Uterus (tissue), 4 donors: ENCODE results near the gene MET. TPM values are rescaled to one million over a fixed set of nuclear protein-coding genes. Genes with fewer than 3 reads are reported as not detected.

Source experiments
- DNase-seq, 2 donors: peaks; one replicate each; pipeline ENCODE4 v3.0.0-alpha.2; 2019 to 2020
- H3K27ac ChIP-seq, 2 donors: fragments of 200-600 bp; sonication (generic); 1 replicate in 1 of 2; 2 replicates in 1 of 2; pipeline ENCODE4 v1.5.1; 2016 to 2018
- H3K27me3 ChIP-seq, 2 donors: fragments of 200-600 bp; sonication (generic); one replicate each; pipeline ENCODE4 v1.5.1; 2018 to 2019; ENCODE audit warnings: control low read depth in 1 of 2
- H3K36me3 ChIP-seq, 2 donors: fragments of 200-600 bp; sonication (generic); one replicate each; pipeline ENCODE4 v1.5.1; 2019; ENCODE audit warnings: control low read depth in 1 of 2
- H3K4me1 ChIP-seq, 2 donors: fragments of 200-600 bp; sonication (generic); one replicate each; pipeline ENCODE4 v1.5.1; 2018 to 2019; ENCODE audit warnings: control low read depth in 1 of 2
- H3K4me3 ChIP-seq, 2 donors: fragments of 200-600 bp; sonication (generic); 1 replicate in 1 of 2; 2 replicates in 1 of 2; pipeline ENCODE4 v1.5.1; 2018 to 2019; ENCODE audit warnings: mild to moderate bottlenecking in 1 of 2
- H3K9me3 ChIP-seq, 2 donors: fragments of 200-600 bp; sonication (generic); one replicate each; pipeline ENCODE4 v1.5.1; 2019; ENCODE audit warnings: control low read depth in 1 of 2
- CTCF ChIP-seq, 4 experiments: fragments of 200-600 bp in 2 of 4; fragments of 450-650 bp in 2 of 4; sonication (generic) in 2 of 4; IDR thresholded peaks; one replicate each; pipeline ENCODE4 v1.5.1; 2016 to 2019; ENCODE audit warnings: antibody characterized with exemption in 4 of 4, mild to moderate bottlenecking in 2 of 4, moderate library complexity in 1 of 4
- POLR2A ChIP-seq, 2 donors: fragments of 450-650 bp; IDR thresholded peaks; one replicate each; pipeline ENCODE4 v1.6.1; 2016; ENCODE audit warnings: antibody characterized with exemption in 2 of 2, mild to moderate bottlenecking in 1 of 2, moderate library complexity in 1 of 2
- intact Hi-C: fragments of 100-400 bp; cut with DNase I; formaldehyde crosslinking; loops from one replicate; pipeline ENCODE4 v1.15.1; 2023; ENCODE audit warnings: low total_unique reads
- total RNA-seq, 4 donors: library from RNA; depleted of rRNA in 3 of 4; stranded (reverse); fragments of >200 nt in 3 of 4; gene quantifications; one replicate each; pipeline versions ENCODE4 v1.1.0 to v1.2.4, GENCODE V29; 2014 to 2023
- donor health status: DM: yes; HTN: yes; CAD: no.

The MET gene
- total RNA-seq, 4 donors from 2014 or later = 13.8 to 37.2 (median 35.6) TPM

DNA sequence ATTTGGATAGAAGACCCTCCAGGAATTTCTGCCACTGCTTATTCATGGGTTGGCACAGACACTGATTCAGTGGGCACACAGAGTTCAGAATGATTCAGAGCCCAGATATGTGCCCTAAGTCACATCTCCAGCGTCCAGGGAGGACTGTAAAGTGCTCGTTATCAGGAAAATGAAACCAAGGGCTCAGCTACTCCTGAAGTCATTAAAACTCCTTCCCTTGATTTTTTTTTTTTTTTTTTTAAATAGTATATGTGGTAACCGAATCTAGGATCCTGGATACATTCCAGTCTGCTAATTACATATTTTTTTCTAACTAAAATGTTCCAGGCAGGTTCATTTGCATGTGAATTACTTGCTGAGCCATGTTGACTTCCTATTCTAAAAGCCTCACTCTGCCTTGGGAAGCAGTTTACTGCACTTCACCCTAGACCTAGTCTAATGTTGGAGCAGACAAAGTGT is 34.7 kb downstream of the MET start:
- intact Hi-C loops = no loop called here
- H3K4me3 ChIP-seq = no peak overlapping the region
- no peaks in the 10 kb centered on the region for H3K36me3 ChIP-seq
- H3K27me3 ChIP-seq = no peaks in the 10 kb centered on the region
- no peaks in the 10 kb centered on the region for H3K9me3 ChIP-seq
- H3K27ac ChIP-seq = peak overlapping the region in 1 of 2 donors; percentile 25
- no peaks in the 10 kb centered on the region for H3K4me1 ChIP-seq
- DNase-seq = no peak
- TF ChIP-seq CTCF (IDR thresholded peaks at IDR 0.05) (no peak), POLR2A (IDR thresholded peaks at IDR 0.05) (no peak)

DNA sequence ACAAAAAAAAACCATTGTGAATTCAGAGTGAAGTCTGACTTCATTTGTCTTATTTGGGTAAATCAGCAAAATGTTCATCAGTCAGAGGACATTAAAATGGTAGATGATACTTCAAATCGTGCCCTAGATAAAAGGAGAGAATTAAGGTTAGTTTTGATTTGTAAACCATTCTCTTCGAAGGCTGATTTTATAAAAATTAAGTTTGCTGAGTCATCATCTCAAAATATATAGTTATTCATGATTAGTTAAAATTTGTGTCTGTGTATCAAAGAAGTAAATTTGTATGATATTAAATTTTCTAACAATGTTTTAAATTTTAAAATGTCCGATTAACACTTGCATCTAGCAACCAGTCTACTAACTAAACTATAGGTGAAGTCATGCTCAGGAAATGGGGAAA is 35.3 kb downstream of the MET start:
- no peak for DNase-seq
- intact Hi-C loops = no loop called here
- Histone ChIP-seq H3K4me3 (no peak overlapping the region), H3K36me3 (no peaks in the 10 kb centered on the region), H3K9me3 (no peaks in the 10 kb centered on the region), H3K27ac (peak overlapping the region in 1 of 2 donors; percentile 25), H3K4me1 (no peaks in the 10 kb centered on the region), H3K27me3 (no peaks in the 10 kb centered on the region)
- no peak for TF ChIP-seq CTCF (IDR thresholded peaks at IDR 0.05)
- no peak for TF ChIP-seq POLR2A (IDR thresholded peaks at IDR 0.05)

DNA sequence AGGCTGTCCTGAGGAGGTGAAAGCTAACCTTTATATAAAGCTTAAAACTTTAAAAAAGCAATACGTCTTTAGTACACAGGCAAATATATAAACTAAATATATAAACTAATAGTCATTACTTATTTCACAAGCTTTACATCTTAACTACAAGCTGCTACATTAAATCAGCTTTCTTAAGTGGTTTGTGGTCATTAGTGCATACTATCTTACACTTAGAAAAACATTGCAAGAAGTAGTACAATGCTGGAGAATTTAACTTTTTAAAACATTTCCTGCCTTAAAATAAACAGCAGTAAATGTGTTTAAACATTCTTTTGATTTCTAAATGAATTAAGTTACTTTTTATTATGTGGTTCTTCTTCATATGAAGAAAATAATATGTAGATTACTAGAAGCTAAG is 36.3 kb downstream of the MET start:
- no peaks in the 10 kb centered on the region for H3K9me3 ChIP-seq
- no peak overlapping the region for H3K4me3 ChIP-seq
- H3K27me3 ChIP-seq = no peaks in the 10 kb centered on the region
- H3K36me3 ChIP-seq = no peaks in the 10 kb centered on the region
- no peaks in the 10 kb centered on the region for H3K4me1 ChIP-seq
- no peak for TF ChIP-seq CTCF (IDR thresholded peaks at IDR 0.05)
- no peak for TF ChIP-seq POLR2A (IDR thresholded peaks at IDR 0.05)
- H3K27ac ChIP-seq = peak overlapping the region in 1 of 2 donors; percentile 46
- no peak for DNase-seq
- intact Hi-C loops = no loop called here

GRCh38 chr7:116708861-116709260 is 36.9 kb downstream of the MET start:
- Histone ChIP-seq H3K4me3 (no peak overlapping the region), H3K36me3 (no peaks in the 10 kb centered on the region), H3K4me1 (no peaks in the 10 kb centered on the region), H3K27ac (peak overlapping the region in 1 of 2 donors; percentile 46), H3K9me3 (no peaks in the 10 kb centered on the region), H3K27me3 (no peaks in the 10 kb centered on the region)
- no peak for TF ChIP-seq CTCF (IDR thresholded peaks at IDR 0.05)
- no peak for TF ChIP-seq POLR2A (IDR thresholded peaks at IDR 0.05)
- DNase-seq = no peak
- intact Hi-C loops = no loop called here

GRCh38 chr7:116709336-116709735 is 37.3 kb downstream of the MET start:
- no peaks in the 10 kb centered on the region for H3K27me3 ChIP-seq
- intact Hi-C loops = no loop called here
- H3K4me3 ChIP-seq = no peak overlapping the region
- peak overlapping the region in 1 of 2 donors; percentile 36 for H3K27ac ChIP-seq
- H3K9me3 ChIP-seq = no peaks in the 10 kb centered on the region
- no peaks in the 10 kb centered on the region for H3K36me3 ChIP-seq
- no peaks in the 10 kb centered on the region for H3K4me1 ChIP-seq
- TF ChIP-seq CTCF (IDR thresholded peaks at IDR 0.05) (no peak), POLR2A (IDR thresholded peaks at IDR 0.05) (no peak)
- DNase-seq = no peak
